Measurements from ENCODE around the gene GALNT17. TPM values are rescaled to one million over a fixed set of nuclear protein-coding genes. Genes with fewer than 3 reads are reported as not detected.

The GALNT17 gene
- polyA plus RNA-seq, 1 donor from 2014 or later, result 15.7 TPM

DNA sequence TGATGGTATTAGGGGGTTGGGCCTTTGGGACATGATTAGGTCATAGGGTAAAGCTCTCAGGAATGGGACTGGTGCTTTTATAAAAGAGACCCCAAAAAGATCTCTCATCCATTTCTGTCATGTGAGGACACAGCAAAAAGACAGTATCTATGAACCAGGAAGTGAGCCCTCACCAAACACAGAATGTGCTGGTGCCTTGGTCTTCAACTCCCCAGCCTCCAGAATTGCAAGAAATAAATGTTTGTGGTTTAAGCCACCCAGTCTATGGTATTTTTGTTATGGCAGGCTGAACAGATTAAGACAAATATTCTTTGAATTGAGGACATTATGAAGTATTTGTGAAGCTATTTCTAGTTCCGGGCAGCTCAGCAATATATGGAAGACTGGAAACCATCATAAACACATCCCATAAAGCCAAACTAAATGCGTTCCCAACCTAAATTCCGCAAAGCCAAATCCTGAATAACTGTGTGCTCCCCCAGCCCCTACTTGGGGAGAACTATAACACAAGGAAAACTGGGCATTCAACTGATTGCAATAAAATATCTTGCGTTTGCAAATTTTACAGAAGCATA, 153.7 kb downstream of the GALNT17 start:
- Histone ChIP-seq H3K36me3 (ENCODE audit: insufficient read depth, low read length) (no peaks in the 10 kb centered on the region), H3F3A (ENCODE audit: insufficient read depth, low read length, poor library complexity, severe bottlenecking) (no peaks in the 10 kb centered on the region), H2AFZ (ENCODE audit: low read depth, low read length) (no peak overlapping the region), H3K9me2 (ENCODE audit: insufficient read depth, low read length) (no peaks in the 10 kb centered on the region), H3K4me2 (ENCODE audit: low read length) (no peak overlapping the region), H3K9ac (ENCODE audit: low read length) (no peak overlapping the region), H3K79me2 (replicated peaks; ENCODE audit: insufficient read depth, low read length) (no peaks in the 10 kb centered on the region), H3K9me3 (ENCODE audit: low read length) (no peaks in the 10 kb centered on the region), H4K20me1 (ENCODE audit: insufficient read depth) (no peaks in the 10 kb centered on the region), H3K27me3 (ENCODE audit: insufficient read depth, low read depth, low read length) (no peaks in the 10 kb centered on the region), H3K27ac (ENCODE audit: low read length) (no peak overlapping the region), H3K4me3 (ENCODE audit: low read length) (no peak overlapping the region)
- TF ChIP-seq POLR2AphosphoS5 (IDR thresholded peaks at IDR 0.05), result no peak
- TF ChIP-seq MXI1 (conservative IDR thresholded peaks at IDR 0.05; ENCODE audit: poor library complexity, severe bottlenecking), result no peak
- TF ChIP-seq, protein P1, sequence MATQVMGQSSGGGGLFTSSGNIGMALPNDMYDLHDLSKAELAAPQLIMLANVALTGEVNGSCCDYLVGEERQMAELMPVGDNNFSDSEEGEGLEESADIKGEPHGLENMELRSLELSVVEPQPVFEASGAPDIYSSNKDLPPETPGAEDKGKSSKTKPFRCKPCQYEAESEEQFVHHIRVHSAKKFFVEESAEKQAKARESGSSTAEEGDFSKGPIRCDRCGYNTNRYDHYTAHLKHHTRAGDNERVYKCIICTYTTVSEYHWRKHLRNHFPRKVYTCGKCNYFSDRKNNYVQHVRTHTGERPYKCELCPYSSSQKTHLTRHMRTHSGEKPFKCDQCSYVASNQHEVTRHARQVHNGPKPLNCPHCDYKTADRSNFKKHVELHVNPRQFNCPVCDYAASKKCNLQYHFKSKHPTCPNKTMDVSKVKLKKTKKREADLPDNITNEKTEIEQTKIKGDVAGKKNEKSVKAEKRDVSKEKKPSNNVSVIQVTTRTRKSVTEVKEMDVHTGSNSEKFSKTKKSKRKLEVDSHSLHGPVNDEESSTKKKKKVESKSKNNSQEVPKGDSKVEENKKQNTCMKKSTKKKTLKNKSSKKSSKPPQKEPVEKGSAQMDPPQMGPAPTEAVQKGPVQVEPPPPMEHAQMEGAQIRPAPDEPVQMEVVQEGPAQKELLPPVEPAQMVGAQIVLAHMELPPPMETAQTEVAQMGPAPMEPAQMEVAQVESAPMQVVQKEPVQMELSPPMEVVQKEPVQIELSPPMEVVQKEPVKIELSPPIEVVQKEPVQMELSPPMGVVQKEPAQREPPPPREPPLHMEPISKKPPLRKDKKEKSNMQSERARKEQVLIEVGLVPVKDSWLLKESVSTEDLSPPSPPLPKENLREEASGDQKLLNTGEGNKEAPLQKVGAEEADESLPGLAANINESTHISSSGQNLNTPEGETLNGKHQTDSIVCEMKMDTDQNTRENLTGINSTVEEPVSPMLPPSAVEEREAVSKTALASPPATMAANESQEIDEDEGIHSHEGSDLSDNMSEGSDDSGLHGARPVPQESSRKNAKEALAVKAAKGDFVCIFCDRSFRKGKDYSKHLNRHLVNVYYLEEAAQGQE (IDR thresholded peaks at IDR 0.05; ENCODE audit: borderline replicate concordance), result no peak
- TF ChIP-seq, protein P2, sequence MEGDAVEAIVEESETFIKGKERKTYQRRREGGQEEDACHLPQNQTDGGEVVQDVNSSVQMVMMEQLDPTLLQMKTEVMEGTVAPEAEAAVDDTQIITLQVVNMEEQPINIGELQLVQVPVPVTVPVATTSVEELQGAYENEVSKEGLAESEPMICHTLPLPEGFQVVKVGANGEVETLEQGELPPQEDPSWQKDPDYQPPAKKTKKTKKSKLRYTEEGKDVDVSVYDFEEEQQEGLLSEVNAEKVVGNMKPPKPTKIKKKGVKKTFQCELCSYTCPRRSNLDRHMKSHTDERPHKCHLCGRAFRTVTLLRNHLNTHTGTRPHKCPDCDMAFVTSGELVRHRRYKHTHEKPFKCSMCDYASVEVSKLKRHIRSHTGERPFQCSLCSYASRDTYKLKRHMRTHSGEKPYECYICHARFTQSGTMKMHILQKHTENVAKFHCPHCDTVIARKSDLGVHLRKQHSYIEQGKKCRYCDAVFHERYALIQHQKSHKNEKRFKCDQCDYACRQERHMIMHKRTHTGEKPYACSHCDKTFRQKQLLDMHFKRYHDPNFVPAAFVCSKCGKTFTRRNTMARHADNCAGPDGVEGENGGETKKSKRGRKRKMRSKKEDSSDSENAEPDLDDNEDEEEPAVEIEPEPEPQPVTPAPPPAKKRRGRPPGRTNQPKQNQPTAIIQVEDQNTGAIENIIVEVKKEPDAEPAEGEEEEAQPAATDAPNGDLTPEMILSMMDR (IDR thresholded peaks at IDR 0.05; ENCODE audit: poor library complexity, severe bottlenecking), result no peak
- TF ChIP-seq SMC3 (conservative IDR thresholded peaks at IDR 0.05; ENCODE audit: poor library complexity), result no peak
- TF ChIP-seq EP300 (conservative IDR thresholded peaks at IDR 0.05; ENCODE audit: poor library complexity, severe bottlenecking), result no peak
- TF ChIP-seq RAD21 (conservative IDR thresholded peaks at IDR 0.05), result no peak
- no peak for TF ChIP-seq TAF1 (IDR thresholded peaks at IDR 0.05; ENCODE audit: low read depth)
- no peak for TF ChIP-seq EZH2 (IDR thresholded peaks at IDR 0.05; ENCODE audit: borderline replicate concordance, insufficient read depth, low read length, poor library complexity, severe bottlenecking)

DNA sequence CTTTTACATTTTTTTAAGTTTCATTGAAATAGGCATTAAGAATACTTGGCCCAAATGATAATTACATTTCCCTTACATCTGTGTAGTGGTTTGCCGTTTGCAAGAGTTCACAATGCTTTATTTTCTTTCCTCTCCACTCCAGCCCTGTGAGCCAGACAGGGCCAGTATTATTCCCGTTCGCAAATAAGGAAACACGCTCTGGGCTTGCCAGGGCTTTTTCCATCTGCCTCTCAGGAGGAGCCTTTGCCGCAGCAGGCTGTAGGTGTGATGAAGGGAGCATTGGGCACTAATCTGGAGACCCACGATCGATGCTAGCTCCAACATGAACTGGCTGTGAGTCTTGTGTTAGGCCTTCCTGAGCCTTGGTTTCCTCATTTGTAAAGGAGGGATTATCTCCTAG, 154.4 kb downstream of the GALNT17 start:
- Histone ChIP-seq H2AFZ (ENCODE audit: low read depth, low read length) (no peak overlapping the region), H3K9ac (ENCODE audit: low read length) (no peak overlapping the region), H3K27me3 (ENCODE audit: insufficient read depth, low read depth, low read length) (no peaks in the 10 kb centered on the region), H3K27ac (ENCODE audit: low read length) (no peak overlapping the region), H3F3A (ENCODE audit: insufficient read depth, low read length, poor library complexity, severe bottlenecking) (no peaks in the 10 kb centered on the region), H3K9me2 (ENCODE audit: insufficient read depth, low read length) (no peaks in the 10 kb centered on the region), H3K36me3 (ENCODE audit: insufficient read depth, low read length) (no peaks in the 10 kb centered on the region), H3K79me2 (replicated peaks; ENCODE audit: insufficient read depth, low read length) (no peaks in the 10 kb centered on the region), H3K9me3 (ENCODE audit: low read length) (no peaks in the 10 kb centered on the region), H4K20me1 (ENCODE audit: insufficient read depth) (no peaks in the 10 kb centered on the region), H3K4me2 (ENCODE audit: low read length) (no peak overlapping the region), H3K4me3 (ENCODE audit: low read length) (no peak overlapping the region)
- TF ChIP-seq, protein P1 (IDR thresholded peaks at IDR 0.05; ENCODE audit: borderline replicate concordance), result no peak
- no peak for TF ChIP-seq SMC3 (conservative IDR thresholded peaks at IDR 0.05; ENCODE audit: poor library complexity)
- no peak for TF ChIP-seq EP300 (conservative IDR thresholded peaks at IDR 0.05; ENCODE audit: poor library complexity, severe bottlenecking)
- TF ChIP-seq, protein P2 (IDR thresholded peaks at IDR 0.05; ENCODE audit: poor library complexity, severe bottlenecking), result no peak
- TF ChIP-seq TAF1 (IDR thresholded peaks at IDR 0.05; ENCODE audit: low read depth), result no peak
- no peak for TF ChIP-seq RAD21 (conservative IDR thresholded peaks at IDR 0.05)
- TF ChIP-seq POLR2AphosphoS5 (IDR thresholded peaks at IDR 0.05), result no peak
- TF ChIP-seq EZH2 (IDR thresholded peaks at IDR 0.05; ENCODE audit: borderline replicate concordance, insufficient read depth, low read length, poor library complexity, severe bottlenecking), result no peak
- no peak for TF ChIP-seq MXI1 (conservative IDR thresholded peaks at IDR 0.05; ENCODE audit: poor library complexity, severe bottlenecking)

Measured in neural cell (in vitro differentiated cells).